NCI-H2196 treated with DMSO at 0.1 percent for 48 hours (cell line): ENCODE data around the gene MBOAT1.
"Not testable (repeated sequence)": the region's sequence is repeated elsewhere in the genome, so short reads cannot be mapped to it uniquely, and the experiment has no call there.

Experiments
- DNase-seq: peaks from one replicate; lab custom pipeline; 2025; ENCODE audit not compliant: unreplicated experiment; lab: John Stamatoyannopoulos, UW

The MBOAT1 gene

GRCh38 chr6:20173833-20174792 is 38.2 kb downstream of the MBOAT1 start:
- DNase-seq, result no peak

GRCh38 chr6:20172842-20173456 is 39.3 kb downstream of the MBOAT1 start:
- DNase-seq, result no peak

GRCh38 chr6:20170455-20171148 is 41.7 kb downstream of the MBOAT1 start:
- no peak for DNase-seq

GRCh38 chr6:20169786-20170185 is 42.5 kb downstream of the MBOAT1 start:
- DNase-seq, result no peak

GRCh38 chr6:20169119-20169557 is 43.1 kb downstream of the MBOAT1 start:
- no peak for DNase-seq

GRCh38 chr6:20168690-20169089 is 43.6 kb downstream of the MBOAT1 start:
- DNase-seq, result no peak

- DNase-seq, result no peak
Observed at GRCh38 chr6:20167601-20168000, 44.7 kb downstream of the MBOAT1 start.

- DNase-seq, result no peak
Observed at GRCh38 chr6:20166210-20166609, 46.1 kb downstream of the MBOAT1 start.

- DNase-seq, result no peak
Observed at GRCh38 chr6:20162515-20162914, 49.8 kb downstream of the MBOAT1 start.

- no peak for DNase-seq
Observed at GRCh38 chr6:20160541-20161283, 51.6 kb downstream of the MBOAT1 start.

GRCh38 chr6:20159781-20160540 is 52.3 kb downstream of the MBOAT1 start:
- no peak for DNase-seq

- no peak for DNase-seq
Observed at GRCh38 chr6:20159098-20159497, 53.2 kb downstream of the MBOAT1 start.

GRCh38 chr6:20158676-20159075 is 53.6 kb downstream of the MBOAT1 start:
- DNase-seq, result no peak

- DNase-seq, result no peak
Observed at GRCh38 chr6:20156824-20157223, 55.4 kb downstream of the MBOAT1 start.

GRCh38 chr6:20154753-20155152 is 57.5 kb downstream of the MBOAT1 start:
- DNase-seq, result no peak

- no peak for DNase-seq
Observed at GRCh38 chr6:20153194-20153593, 59.1 kb downstream of the MBOAT1 start.

- DNase-seq, result no peak
Observed at GRCh38 chr6:20148433-20148832, 63.8 kb downstream of the MBOAT1 start.

- DNase-seq, result no peak
Observed at GRCh38 chr6:20147469-20147868, 64.8 kb downstream of the MBOAT1 start.

- not testable (repeated sequence) for DNase-seq
Observed at GRCh38 chr6:20146831-20147230, 65.4 kb downstream of the MBOAT1 start.

GRCh38 chr6:20146291-20146690 is 66.0 kb downstream of the MBOAT1 start:
- DNase-seq, result no peak
